ENCODE measurements around the gene GPX5.
"Not testable (repeated sequence)": the region's sequence is repeated elsewhere in the genome, so short reads cannot be mapped to it uniquely, and the experiment has no call there.

The GPX5 gene

GRCh38 chr6:28515676-28516075, 10.0 kb upstream of the GPX5 start, which contains the start of gene GPX6:
GPX6 (minus strand) TSS chr6:28515793; CDS start chr6:28515743, 50 bp downstream.
- DNase-seq (ENCODE audit: low spot score) = no peak

- DNase-seq (ENCODE audit: low spot score) = no peak
Observed at GRCh38 chr6:28517964-28518363, 7.7 kb upstream of the GPX5 start.

GRCh38 chr6:28522594-28523240, 3.0 kb upstream of the GPX5 start:
- no peak for DNase-seq (ENCODE audit: low spot score)

GRCh38 chr6:28523241-28523622, 2.4 kb upstream of the GPX5 start:
- DNase-seq (ENCODE audit: low spot score) = no peak

GRCh38 chr6:28530777-28531176, 5.1 kb downstream of the GPX5 start:
- no peak for DNase-seq (ENCODE audit: low spot score)

GRCh38 chr6:28531479-28532128, 5.9 kb downstream of the GPX5 start:
- DNase-seq (ENCODE audit: low spot score) = no peak

GRCh38 chr6:28534306-28534705, 8.6 kb downstream of the GPX5 start:
- DNase-seq (ENCODE audit: low spot score) = no peak

- no peak for DNase-seq (ENCODE audit: low spot score)
Observed at GRCh38 chr6:28534875-28535274, 9.2 kb downstream of the GPX5 start.

- no peak for DNase-seq (ENCODE audit: low spot score)
Observed at GRCh38 chr6:28537065-28537464, 11.4 kb downstream of the GPX5 start.

- no peak for DNase-seq (ENCODE audit: low spot score)
Observed at GRCh38 chr6:28537509-28538140, 11.9 kb downstream of the GPX5 start.

GRCh38 chr6:28541996-28542395, 16.3 kb downstream of the GPX5 start:
- no peak for DNase-seq (ENCODE audit: low spot score)

- DNase-seq (ENCODE audit: low spot score) = no peak
Observed at GRCh38 chr6:28542440-28543296, 17.0 kb downstream of the GPX5 start.

- DNase-seq (ENCODE audit: low spot score) = peak; percentile 76
Observed at GRCh38 chr6:28543651-28544610, 18.2 kb downstream of the GPX5 start.

GRCh38 chr6:28545955-28546354, 20.3 kb downstream of the GPX5 start:
- no peak for DNase-seq (ENCODE audit: low spot score)

- not testable (repeated sequence) for DNase-seq (ENCODE audit: low spot score)
Observed at GRCh38 chr6:28547003-28547402, 21.3 kb downstream of the GPX5 start.

GRCh38 chr6:28551891-28552666, 26.4 kb downstream of the GPX5 start:
- no peak for DNase-seq (ENCODE audit: low spot score)

- DNase-seq (ENCODE audit: low spot score) = no peak
Observed at GRCh38 chr6:28553384-28553985, 27.8 kb downstream of the GPX5 start.

GRCh38 chr6:28553986-28554881, 28.6 kb downstream of the GPX5 start:
- DNase-seq (ENCODE audit: low spot score) = no peak

GRCh38 chr6:28555136-28555535, 29.5 kb downstream of the GPX5 start:
- DNase-seq (ENCODE audit: low spot score) = no peak

All from left forelimb (tissue), 1 donor.